WTC11 (cell line): ENCODE measurements around the gene ZFP91. TPM values are rescaled to one million over a fixed set of nuclear protein-coding genes. Genes with fewer than 3 reads are reported as not detected.

Experiments
- ATAC-seq: fragments of 200-7000 bp; cut with Tn5 transposase; 2 replicates; pipeline ENCODE4 v1.10.0; 2021; ENCODE audit warnings: mild to moderate bottlenecking, moderate library complexity
- CTCF ChIA-PET: fragments of 300-600 bp; sonication (Branson Sonifier 250); formaldehyde crosslinking; loops from one replicate; lab custom pipeline; 2021; ENCODE audit warnings: antibody characterized with exemption; lab: Charles Lee
- POLR2A ChIA-PET: fragments of 350-600 bp; sonication (Branson Sonifier 250); formaldehyde crosslinking; loops from one replicate; lab custom pipeline; 2021; ENCODE audit warnings: antibody characterized with exemption; lab: Charles Lee
- DNase-seq: peaks from one replicate; pipeline ENCODE4 v3.0.0; 2021; ENCODE audit warnings: low spot score
- H3K27ac Mint-ChIP-seq: 2 replicates; pipeline ENCODE4 v1.8.0; 2021; ENCODE audit warnings: mixed read lengths
- H3K27me3 Mint-ChIP-seq: 2 replicates; pipeline ENCODE4 v1.8.0; 2021; ENCODE audit warnings: low read depth, mild to moderate bottlenecking, moderate library complexity, mixed read lengths
- H3K36me3 Mint-ChIP-seq: 2 replicates; pipeline ENCODE4 v1.8.0; 2021; ENCODE audit warnings: mixed read lengths
- H3K4me1 Mint-ChIP-seq: 2 replicates; pipeline ENCODE4 v1.8.0; 2022; ENCODE audit warnings: mixed read lengths
- H3K4me3 Mint-ChIP-seq: 2 replicates; pipeline ENCODE4 v1.8.0; 2021; ENCODE audit warnings: mild to moderate bottlenecking, moderate library complexity, mixed read lengths
- H3K9me3 Mint-ChIP-seq: 2 replicates; pipeline ENCODE4 v1.8.0; 2021; ENCODE audit warnings: mixed read lengths
- ATF1 ChIP-seq: sonication (generic); formaldehyde crosslinking; IDR thresholded peaks from 2 replicates; pipeline ENCODE4 v1.8.1; 2023; ENCODE audit warnings: mild to moderate bottlenecking, moderate library complexity, missing genetic modification reagents
- ATF3 ChIP-seq: sonication (generic); formaldehyde crosslinking; conservative IDR thresholded peaks from 2 replicates; pipeline ENCODE4 v1.8.1; 2022; ENCODE audit warnings: mild to moderate bottlenecking, missing genetic modification reagents
- CREM ChIP-seq: sonication (generic); formaldehyde crosslinking; IDR thresholded peaks from 2 replicates; pipeline ENCODE4 v1.8.1; 2022; ENCODE audit warnings: mild to moderate bottlenecking, missing genetic modification reagents, moderate library complexity
- EMX1 ChIP-seq: fragments of 250-450 bp; sonication (Bioruptor Pico); IDR thresholded peaks from 2 replicates; pipeline ENCODE4 v1.8.0; 2021; ENCODE audit warnings: mild to moderate bottlenecking
- FOXJ3 ChIP-seq: sonication (generic); formaldehyde crosslinking; IDR thresholded peaks from 2 replicates; pipeline ENCODE4 v1.9.0; 2021; ENCODE audit warnings: missing genetic modification reagents, mild to moderate bottlenecking, borderline replicate concordance
- FOXK1 ChIP-seq: sonication (generic); formaldehyde crosslinking; IDR thresholded peaks from 2 replicates; pipeline ENCODE4 v1.8.0; 2022; ENCODE audit warnings: mild to moderate bottlenecking, moderate library complexity, missing genetic modification reagents
- FOXP4 ChIP-seq: sonication (generic); formaldehyde crosslinking; IDR thresholded peaks from 2 replicates; pipeline ENCODE4 v1.8.0; 2022; ENCODE audit warnings: mild to moderate bottlenecking, missing genetic modification reagents
- GRHL2 ChIP-seq: fragments of 250-450 bp; sonication (Bioruptor Pico); IDR thresholded peaks from 2 replicates; pipeline ENCODE4 v1.8.0; 2022; ENCODE audit warnings: mild to moderate bottlenecking, moderate library complexity; ENCODE audit not compliant: insufficient replicate concordance, severe bottlenecking
- KAT7 ChIP-seq: sonication (generic); formaldehyde crosslinking; IDR thresholded peaks from 2 replicates; pipeline ENCODE4 v1.8.1; 2023; ENCODE audit warnings: missing genetic modification reagents, mild to moderate bottlenecking, borderline replicate concordance
- NFE2L1 ChIP-seq: sonication (generic); formaldehyde crosslinking; IDR thresholded peaks from 2 replicates; pipeline ENCODE4 v1.8.1; 2023; ENCODE audit warnings: missing genetic modification reagents
- NR3C1 ChIP-seq: sonication (generic); formaldehyde crosslinking; conservative IDR thresholded peaks from 2 replicates; pipeline ENCODE4 v1.8.1; 2023; ENCODE audit warnings: low read depth, mild to moderate bottlenecking, missing genetic modification reagents
- SMAD3 ChIP-seq: sonication (generic); formaldehyde crosslinking; IDR thresholded peaks from 2 replicates; pipeline ENCODE4 v1.8.0; 2022; ENCODE audit warnings: missing genetic modification reagents, mild to moderate bottlenecking, borderline replicate concordance
- TCF7 ChIP-seq: sonication (generic); formaldehyde crosslinking; IDR thresholded peaks from 2 replicates; pipeline ENCODE4 v1.8.0; 2022; ENCODE audit warnings: mild to moderate bottlenecking, low read depth, missing genetic modification reagents, moderate library complexity
- TEAD4 ChIP-seq: sonication (generic); formaldehyde crosslinking; IDR thresholded peaks from 2 replicates; pipeline ENCODE4 v1.8.0; 2022; ENCODE audit warnings: mild to moderate bottlenecking, missing genetic modification reagents
- ZNF219 ChIP-seq: sonication (generic); formaldehyde crosslinking; IDR thresholded peaks from 2 replicates; pipeline ENCODE4 v1.8.0; 2023; ENCODE audit warnings: missing genetic modification reagents, mild to moderate bottlenecking, borderline replicate concordance
- ZNF416 ChIP-seq: fragments of 250-450 bp; sonication (Bioruptor Pico); IDR thresholded peaks from 2 replicates; pipeline ENCODE4 v1.9.0; 2021; ENCODE audit warnings: mild to moderate bottlenecking, inconsistent platforms
- ZNF425 ChIP-seq: fragments of 250-450 bp; sonication (Bioruptor Pico); conservative IDR thresholded peaks from 2 replicates; pipeline ENCODE4 v1.9.0; 2021; ENCODE audit warnings: mild to moderate bottlenecking
- total RNA-seq: library from RNA; stranded (reverse); gene quantifications from 3 replicates; pipeline ENCODE4 v1.2.3, GENCODE V29; 2021
- TF ChIP-seq, protein P1 (sequence below): fragments of 250-450 bp; sonication (Bioruptor Pico); IDR thresholded peaks from 2 replicates; pipeline ENCODE4 v1.9.0; 2021; ENCODE audit warnings: mild to moderate bottlenecking
- TF ChIP-seq, protein P2 (sequence below): sonication (generic); formaldehyde crosslinking; IDR thresholded peaks from 2 replicates; pipeline ENCODE4 v1.8.0; 2022; ENCODE audit warnings: mild to moderate bottlenecking, missing genetic modification reagents
- TF ChIP-seq, protein P3 (sequence below): sonication (generic); formaldehyde crosslinking; IDR thresholded peaks from 2 replicates; pipeline ENCODE4 v1.8.1; 2022; ENCODE audit warnings: low read depth, mild to moderate bottlenecking, moderate library complexity, missing genetic modification reagents, borderline replicate concordance
- TF ChIP-seq, protein P4 (sequence below): sonication (generic); formaldehyde crosslinking; conservative IDR thresholded peaks from 2 replicates; pipeline ENCODE4 v1.8.1; 2023; ENCODE audit warnings: mild to moderate bottlenecking, low read depth, missing genetic modification reagents, moderate library complexity

Gene ZFP91
- total RNA-seq, 1 experiment from 2014 or later, result 28.1 TPM

- Mint-ChIP-seq H3K36me3 (peaks cover 59% of the 10 kb centered on the region), H3K9me3 (no peaks in the 10 kb centered on the region), H3K27me3 (no peaks in the 10 kb centered on the region), H3K27ac (no peak overlapping the region), H3K4me3 (no peak overlapping the region), H3K4me1 (peaks cover 11% of the 10 kb centered on the region)
- no peak for DNase-seq
- POLR2A ChIA-PET, result no interaction called here
- CTCF ChIA-PET, result interaction anchor here (0.9 to 1.1 kb wide), 3 partner anchors 8 to 279 kb away, joined by 3 to 7 read pairs (median 3); no protein-coding TSS in a partner anchor
- TF ChIP-seq TEAD4 (CRISPR knock-in tag), result no peak
- TF ChIP-seq, protein P1, sequence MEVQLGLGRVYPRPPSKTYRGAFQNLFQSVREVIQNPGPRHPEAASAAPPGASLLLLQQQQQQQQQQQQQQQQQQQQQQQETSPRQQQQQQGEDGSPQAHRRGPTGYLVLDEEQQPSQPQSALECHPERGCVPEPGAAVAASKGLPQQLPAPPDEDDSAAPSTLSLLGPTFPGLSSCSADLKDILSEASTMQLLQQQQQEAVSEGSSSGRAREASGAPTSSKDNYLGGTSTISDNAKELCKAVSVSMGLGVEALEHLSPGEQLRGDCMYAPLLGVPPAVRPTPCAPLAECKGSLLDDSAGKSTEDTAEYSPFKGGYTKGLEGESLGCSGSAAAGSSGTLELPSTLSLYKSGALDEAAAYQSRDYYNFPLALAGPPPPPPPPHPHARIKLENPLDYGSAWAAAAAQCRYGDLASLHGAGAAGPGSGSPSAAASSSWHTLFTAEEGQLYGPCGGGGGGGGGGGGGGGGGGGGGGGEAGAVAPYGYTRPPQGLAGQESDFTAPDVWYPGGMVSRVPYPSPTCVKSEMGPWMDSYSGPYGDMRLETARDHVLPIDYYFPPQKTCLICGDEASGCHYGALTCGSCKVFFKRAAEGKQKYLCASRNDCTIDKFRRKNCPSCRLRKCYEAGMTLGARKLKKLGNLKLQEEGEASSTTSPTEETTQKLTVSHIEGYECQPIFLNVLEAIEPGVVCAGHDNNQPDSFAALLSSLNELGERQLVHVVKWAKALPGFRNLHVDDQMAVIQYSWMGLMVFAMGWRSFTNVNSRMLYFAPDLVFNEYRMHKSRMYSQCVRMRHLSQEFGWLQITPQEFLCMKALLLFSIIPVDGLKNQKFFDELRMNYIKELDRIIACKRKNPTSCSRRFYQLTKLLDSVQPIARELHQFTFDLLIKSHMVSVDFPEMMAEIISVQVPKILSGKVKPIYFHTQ (CRISPR knock-in tag), result no peak
- no peak for TF ChIP-seq NR3C1 (CRISPR knock-in tag)
- TF ChIP-seq, all 79 proteins: peak for 0
- no peak for ATAC-seq
These were observed 42.9 kb downstream of the ZFP91 start for GRCh38 chr11:58621586-58622262.

GRCh38 chr11:58622344-58622743 is 43.5 kb downstream of the ZFP91 start, which contains the start of gene CNTF:
Gene CNTF, plus strand, starts transcription at chr11:58622665. Its CDS starts 88 bp downstream, at chr11:58622753.
- Mint-ChIP-seq H3K4me1 (peaks cover 11% of the 10 kb centered on the region), H3K9me3 (no peaks in the 10 kb centered on the region), H3K4me3 (no peak within 1 kb of the TSS), H3K36me3 (peaks cover 53% of the 10 kb centered on the region), H3K27me3 (no peaks in the 10 kb centered on the region), H3K27ac (no peak within 1 kb of the TSS)
- CTCF ChIA-PET, result interaction anchor here (1.0 to 1.1 kb wide), 2 partner anchors 54 to 278 kb away, joined by 3 read pairs; no protein-coding TSS in a partner anchor
- ATAC-seq (no peak), DNase-seq (no peak)
- TF ChIP-seq FOXK1 (no peak), NFE2L1 (CRISPR knock-in tag) (no peak), TCF7 (no peak), GRHL2 (CRISPR knock-in tag) (no peak), SMAD3 (CRISPR knock-in tag) (no peak), FOXP4 (CRISPR knock-in tag) (no peak), FOXJ3 (CRISPR knock-in tag) (no peak), EMX1 (CRISPR knock-in tag) (no peak), ZNF219 (CRISPR knock-in tag) (no peak), ZNF416 (no peak), ATF1 (CRISPR knock-in tag) (no peak), ZNF425 (no peak), ATF3 (CRISPR knock-in tag) (no peak), KAT7 (CRISPR knock-in tag) (no peak), CREM (CRISPR knock-in tag) (no peak)
- TF ChIP-seq, protein P2, sequence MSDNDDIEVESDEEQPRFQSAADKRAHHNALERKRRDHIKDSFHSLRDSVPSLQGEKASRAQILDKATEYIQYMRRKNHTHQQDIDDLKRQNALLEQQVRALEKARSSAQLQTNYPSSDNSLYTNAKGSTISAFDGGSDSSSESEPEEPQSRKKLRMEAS, result no peak
- TF ChIP-seq, protein P3, sequence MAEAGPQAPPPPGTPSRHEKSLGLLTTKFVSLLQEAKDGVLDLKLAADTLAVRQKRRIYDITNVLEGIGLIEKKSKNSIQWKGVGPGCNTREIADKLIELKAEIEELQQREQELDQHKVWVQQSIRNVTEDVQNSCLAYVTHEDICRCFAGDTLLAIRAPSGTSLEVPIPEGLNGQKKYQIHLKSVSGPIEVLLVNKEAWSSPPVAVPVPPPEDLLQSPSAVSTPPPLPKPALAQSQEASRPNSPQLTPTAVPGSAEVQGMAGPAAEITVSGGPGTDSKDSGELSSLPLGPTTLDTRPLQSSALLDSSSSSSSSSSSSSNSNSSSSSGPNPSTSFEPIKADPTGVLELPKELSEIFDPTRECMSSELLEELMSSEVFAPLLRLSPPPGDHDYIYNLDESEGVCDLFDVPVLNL, result no peak
- TF ChIP-seq, protein P4, sequence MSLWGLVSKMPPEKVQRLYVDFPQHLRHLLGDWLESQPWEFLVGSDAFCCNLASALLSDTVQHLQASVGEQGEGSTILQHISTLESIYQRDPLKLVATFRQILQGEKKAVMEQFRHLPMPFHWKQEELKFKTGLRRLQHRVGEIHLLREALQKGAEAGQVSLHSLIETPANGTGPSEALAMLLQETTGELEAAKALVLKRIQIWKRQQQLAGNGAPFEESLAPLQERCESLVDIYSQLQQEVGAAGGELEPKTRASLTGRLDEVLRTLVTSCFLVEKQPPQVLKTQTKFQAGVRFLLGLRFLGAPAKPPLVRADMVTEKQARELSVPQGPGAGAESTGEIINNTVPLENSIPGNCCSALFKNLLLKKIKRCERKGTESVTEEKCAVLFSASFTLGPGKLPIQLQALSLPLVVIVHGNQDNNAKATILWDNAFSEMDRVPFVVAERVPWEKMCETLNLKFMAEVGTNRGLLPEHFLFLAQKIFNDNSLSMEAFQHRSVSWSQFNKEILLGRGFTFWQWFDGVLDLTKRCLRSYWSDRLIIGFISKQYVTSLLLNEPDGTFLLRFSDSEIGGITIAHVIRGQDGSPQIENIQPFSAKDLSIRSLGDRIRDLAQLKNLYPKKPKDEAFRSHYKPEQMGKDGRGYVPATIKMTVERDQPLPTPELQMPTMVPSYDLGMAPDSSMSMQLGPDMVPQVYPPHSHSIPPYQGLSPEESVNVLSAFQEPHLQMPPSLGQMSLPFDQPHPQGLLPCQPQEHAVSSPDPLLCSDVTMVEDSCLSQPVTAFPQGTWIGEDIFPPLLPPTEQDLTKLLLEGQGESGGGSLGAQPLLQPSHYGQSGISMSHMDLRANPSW (CRISPR knock-in tag), result no peak
- POLR2A ChIA-PET, result no interaction called here
